ENCODE data around the gene EYS. TPM values are rescaled to one million over a fixed set of nuclear protein-coding genes. Genes with fewer than 3 reads are reported as not detected.

The EYS gene
- total RNA-seq, 1 donor from 2014 or later, result 0.31 TPM

GRCh38 chr6:63799313-63799712 is 1907.7 kb downstream of the EYS start:
- ATAC-seq, result no peak
- intact Hi-C loops (cut with DNase I), result no loop called here

GRCh38 chr6:63798378-63798777 is 1908.6 kb downstream of the EYS start:
- DNase-seq (ENCODE audit: low spot score), result no peak
- ATAC-seq, result no peak
- intact Hi-C loops (cut with DNase I), result no loop called here

More at GRCh38 chr6:63799313-63799712, 1907.7 kb downstream of the EYS start:
- no peak for DNase-seq (ENCODE audit: low spot score)

GRCh38 chr6:63797721-63798120 is 1909.3 kb downstream of the EYS start:
- DNase-seq (ENCODE audit: low spot score), result no peak
- intact Hi-C loops (cut with DNase I), result no loop called here
- no peak for ATAC-seq

- intact Hi-C loops (cut with DNase I), result no loop called here
- DNase-seq (ENCODE audit: low spot score) (no peak), ATAC-seq (no peak)
Measured at GRCh38 chr6:63795826-63796225, 1911.2 kb downstream of the EYS start.

- no peak for ATAC-seq
- intact Hi-C loops (cut with DNase I), result no loop called here
- DNase-seq (ENCODE audit: low spot score), result no peak
Measured at GRCh38 chr6:63795006-63795405, 1912.0 kb downstream of the EYS start.

GRCh38 chr6:63793465-63794137 is 1913.4 kb downstream of the EYS start:
- intact Hi-C loops (cut with DNase I), result no loop called here
- DNase-seq (ENCODE audit: low spot score), result no peak
- ATAC-seq, result no peak

- intact Hi-C loops (cut with DNase I), result no loop called here
- DNase-seq (ENCODE audit: low spot score) (no peak), ATAC-seq (no peak)
Measured at GRCh38 chr6:63792736-63793464, 1914.1 kb downstream of the EYS start.

GRCh38 chr6:63790334-63790733 is 1916.7 kb downstream of the EYS start:
- DNase-seq (ENCODE audit: low spot score) (no peak), ATAC-seq (no peak)
- intact Hi-C loops (cut with DNase I), result no loop called here

- intact Hi-C loops (cut with DNase I), result no loop called here
- no peak for DNase-seq (ENCODE audit: low spot score)
- no peak for ATAC-seq
Measured at GRCh38 chr6:63789699-63790098, 1917.3 kb downstream of the EYS start.

- ATAC-seq (no peak), DNase-seq (ENCODE audit: low spot score) (no peak)
- intact Hi-C loops (cut with DNase I), result no loop called here
Measured at GRCh38 chr6:63788569-63788968, 1918.5 kb downstream of the EYS start.

- DNase-seq (ENCODE audit: low spot score) (no peak), ATAC-seq (no peak)
- intact Hi-C loops (cut with DNase I), result no loop called here
Measured at GRCh38 chr6:63787021-63787420, 1920.0 kb downstream of the EYS start.

GRCh38 chr6:63785006-63785405 is 1922.0 kb downstream of the EYS start:
- intact Hi-C loops (cut with DNase I), result no loop called here
- ATAC-seq, result no peak

GRCh38 chr6:63783096-63783495 is 1923.9 kb downstream of the EYS start:
- intact Hi-C loops (cut with DNase I), result no loop called here
- ATAC-seq (no peak), DNase-seq (ENCODE audit: low spot score) (no peak)

More at GRCh38 chr6:63785006-63785405, 1922.0 kb downstream of the EYS start:
- DNase-seq (ENCODE audit: low spot score), result no peak

GRCh38 chr6:63774961-63775360 is 1932.1 kb downstream of the EYS start:
- ATAC-seq, result peak; percentile 28
- intact Hi-C loops (cut with DNase I), result no loop called here
- DNase-seq (ENCODE audit: low spot score), result no peak

- intact Hi-C loops (cut with DNase I), result no loop called here
- DNase-seq (ENCODE audit: low spot score), result no peak
- no peak for ATAC-seq
Measured at GRCh38 chr6:63773200-63773599, 1933.8 kb downstream of the EYS start.

GRCh38 chr6:63765828-63766227 is 1941.2 kb downstream of the EYS start:
- DNase-seq (ENCODE audit: low spot score) (no peak), ATAC-seq (no peak)
- intact Hi-C loops (cut with DNase I), result no loop called here

GRCh38 chr6:63764318-63764916 is 1942.6 kb downstream of the EYS start:
- DNase-seq (ENCODE audit: low spot score) (no peak), ATAC-seq (no peak)
- intact Hi-C loops (cut with DNase I), result no loop called here

- ATAC-seq (no peak), DNase-seq (ENCODE audit: low spot score) (no peak)
- intact Hi-C loops (cut with DNase I), result no loop called here
Measured at GRCh38 chr6:63760199-63760598, 1946.8 kb downstream of the EYS start.

GRCh38 chr6:63759605-63760105 is 1947.4 kb downstream of the EYS start:
- intact Hi-C loops (cut with DNase I), result loop anchor here (10.0 kb wide), 1 partner anchor 665 kb away; no protein-coding TSS in a partner anchor
- ATAC-seq, result no peak

GRCh38 chr6:63757826-63758225 is 1949.2 kb downstream of the EYS start:
- intact Hi-C loops (cut with DNase I), result loop anchor here (10.0 kb wide), 1 partner anchor 663 kb away; no protein-coding TSS in a partner anchor

More at GRCh38 chr6:63759605-63760105, 1947.4 kb downstream of the EYS start:
- DNase-seq (ENCODE audit: low spot score), result no peak

More at GRCh38 chr6:63757826-63758225, 1949.2 kb downstream of the EYS start:
- ATAC-seq (no peak), DNase-seq (ENCODE audit: low spot score) (no peak)

All from sciatic nerve (tissue), 2 donors.